Measurements from ENCODE around the gene GOLGA3.

Gene GOLGA3

GRCh38 chr12:132743831-132744230, 84.8 kb downstream of the GOLGA3 start:
- no peak for TF ChIP-seq SIN3A (IDR thresholded peaks at IDR 0.05; ENCODE audit: borderline replicate concordance, insufficient read depth, low read length)
- no peak for TF ChIP-seq TAF1 (IDR thresholded peaks at IDR 0.05; ENCODE audit: borderline replicate concordance, insufficient read depth, low read length)
- TF ChIP-seq FOXP2 (optimal IDR thresholded peaks at IDR 0.05; ENCODE audit: borderline replicate concordance, extremely low read depth, extremely low read length, insufficient read depth) = no peak
- TF ChIP-seq POLR2AphosphoS5 (IDR thresholded peaks at IDR 0.05; ENCODE audit: low read depth, low read length) = no peak
- TF ChIP-seq, protein P1, sequence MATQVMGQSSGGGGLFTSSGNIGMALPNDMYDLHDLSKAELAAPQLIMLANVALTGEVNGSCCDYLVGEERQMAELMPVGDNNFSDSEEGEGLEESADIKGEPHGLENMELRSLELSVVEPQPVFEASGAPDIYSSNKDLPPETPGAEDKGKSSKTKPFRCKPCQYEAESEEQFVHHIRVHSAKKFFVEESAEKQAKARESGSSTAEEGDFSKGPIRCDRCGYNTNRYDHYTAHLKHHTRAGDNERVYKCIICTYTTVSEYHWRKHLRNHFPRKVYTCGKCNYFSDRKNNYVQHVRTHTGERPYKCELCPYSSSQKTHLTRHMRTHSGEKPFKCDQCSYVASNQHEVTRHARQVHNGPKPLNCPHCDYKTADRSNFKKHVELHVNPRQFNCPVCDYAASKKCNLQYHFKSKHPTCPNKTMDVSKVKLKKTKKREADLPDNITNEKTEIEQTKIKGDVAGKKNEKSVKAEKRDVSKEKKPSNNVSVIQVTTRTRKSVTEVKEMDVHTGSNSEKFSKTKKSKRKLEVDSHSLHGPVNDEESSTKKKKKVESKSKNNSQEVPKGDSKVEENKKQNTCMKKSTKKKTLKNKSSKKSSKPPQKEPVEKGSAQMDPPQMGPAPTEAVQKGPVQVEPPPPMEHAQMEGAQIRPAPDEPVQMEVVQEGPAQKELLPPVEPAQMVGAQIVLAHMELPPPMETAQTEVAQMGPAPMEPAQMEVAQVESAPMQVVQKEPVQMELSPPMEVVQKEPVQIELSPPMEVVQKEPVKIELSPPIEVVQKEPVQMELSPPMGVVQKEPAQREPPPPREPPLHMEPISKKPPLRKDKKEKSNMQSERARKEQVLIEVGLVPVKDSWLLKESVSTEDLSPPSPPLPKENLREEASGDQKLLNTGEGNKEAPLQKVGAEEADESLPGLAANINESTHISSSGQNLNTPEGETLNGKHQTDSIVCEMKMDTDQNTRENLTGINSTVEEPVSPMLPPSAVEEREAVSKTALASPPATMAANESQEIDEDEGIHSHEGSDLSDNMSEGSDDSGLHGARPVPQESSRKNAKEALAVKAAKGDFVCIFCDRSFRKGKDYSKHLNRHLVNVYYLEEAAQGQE (IDR thresholded peaks at IDR 0.05; ENCODE audit: insufficient read depth in 1 of 2, low read depth in 2 of 2, low read length in 2 of 2) = no peak

GRCh38 chr12:132741620-132742019, 87.0 kb downstream of the GOLGA3 start:
- TF ChIP-seq, protein P1 (IDR thresholded peaks at IDR 0.05; ENCODE audit: insufficient read depth in 1 of 2, low read depth in 2 of 2, low read length in 2 of 2) = no peak
- TF ChIP-seq TAF1 (IDR thresholded peaks at IDR 0.05; ENCODE audit: borderline replicate concordance, insufficient read depth, low read length) (no peak), SIN3A (IDR thresholded peaks at IDR 0.05; ENCODE audit: borderline replicate concordance, insufficient read depth, low read length) (no peak), POLR2AphosphoS5 (IDR thresholded peaks at IDR 0.05; ENCODE audit: low read depth, low read length) (no peak), FOXP2 (optimal IDR thresholded peaks at IDR 0.05; ENCODE audit: borderline replicate concordance, extremely low read depth, extremely low read length, insufficient read depth) (no peak)

DNA sequence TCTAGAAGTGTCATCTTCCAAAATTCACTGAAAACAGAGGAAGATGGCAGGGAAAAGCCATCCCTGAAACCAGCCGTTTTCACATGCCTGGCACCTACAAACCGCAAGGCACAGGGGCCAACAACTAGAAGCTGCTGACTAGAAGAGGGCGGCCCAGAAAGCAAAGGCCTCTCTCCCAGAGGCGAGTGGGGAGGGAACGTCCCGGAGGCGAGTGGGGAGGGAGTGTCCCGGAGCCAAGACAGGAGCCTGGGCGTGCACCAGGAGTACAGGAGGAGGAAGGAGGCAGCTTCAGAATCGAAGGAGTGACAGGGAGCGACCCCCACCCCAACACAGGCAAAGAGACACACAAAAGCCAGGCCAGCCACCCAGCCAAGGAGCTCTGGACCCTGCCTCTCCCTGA, 88.0 kb downstream of the GOLGA3 start:
- TF ChIP-seq FOXP2 (optimal IDR thresholded peaks at IDR 0.05; ENCODE audit: borderline replicate concordance, extremely low read depth, extremely low read length, insufficient read depth) (no peak), POLR2AphosphoS5 (IDR thresholded peaks at IDR 0.05; ENCODE audit: low read depth, low read length) (no peak; the same call in 1 of the 2 replicates), TAF1 (IDR thresholded peaks at IDR 0.05; ENCODE audit: borderline replicate concordance, insufficient read depth, low read length) (no peak), SIN3A (IDR thresholded peaks at IDR 0.05; ENCODE audit: borderline replicate concordance, insufficient read depth, low read length) (no peak)
- TF ChIP-seq, protein P1 (IDR thresholded peaks at IDR 0.05; ENCODE audit: insufficient read depth in 1 of 2, low read depth in 2 of 2, low read length in 2 of 2) = no peak

DNA sequence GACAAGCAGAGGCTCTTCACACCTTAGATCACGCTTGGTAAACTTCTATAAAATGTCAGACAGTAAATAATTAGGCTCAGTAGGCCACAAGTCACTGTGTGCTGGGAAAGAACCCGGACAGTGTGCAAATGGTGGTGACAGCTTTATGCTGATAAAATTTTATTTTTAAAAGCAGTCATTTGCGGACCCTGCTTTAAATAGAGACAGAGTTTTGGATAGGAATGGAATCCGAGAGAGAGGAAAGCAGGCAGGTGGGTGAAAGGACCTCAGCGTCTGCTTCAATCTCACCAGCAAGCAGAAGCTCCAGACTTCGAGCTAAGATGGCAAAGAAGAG, 88.4 kb downstream of the GOLGA3 start:
- no peak for TF ChIP-seq SIN3A (IDR thresholded peaks at IDR 0.05; ENCODE audit: borderline replicate concordance, insufficient read depth, low read length)
- TF ChIP-seq, protein P1 (IDR thresholded peaks at IDR 0.05; ENCODE audit: insufficient read depth in 1 of 2, low read depth in 2 of 2, low read length in 2 of 2) = no peak

DNA sequence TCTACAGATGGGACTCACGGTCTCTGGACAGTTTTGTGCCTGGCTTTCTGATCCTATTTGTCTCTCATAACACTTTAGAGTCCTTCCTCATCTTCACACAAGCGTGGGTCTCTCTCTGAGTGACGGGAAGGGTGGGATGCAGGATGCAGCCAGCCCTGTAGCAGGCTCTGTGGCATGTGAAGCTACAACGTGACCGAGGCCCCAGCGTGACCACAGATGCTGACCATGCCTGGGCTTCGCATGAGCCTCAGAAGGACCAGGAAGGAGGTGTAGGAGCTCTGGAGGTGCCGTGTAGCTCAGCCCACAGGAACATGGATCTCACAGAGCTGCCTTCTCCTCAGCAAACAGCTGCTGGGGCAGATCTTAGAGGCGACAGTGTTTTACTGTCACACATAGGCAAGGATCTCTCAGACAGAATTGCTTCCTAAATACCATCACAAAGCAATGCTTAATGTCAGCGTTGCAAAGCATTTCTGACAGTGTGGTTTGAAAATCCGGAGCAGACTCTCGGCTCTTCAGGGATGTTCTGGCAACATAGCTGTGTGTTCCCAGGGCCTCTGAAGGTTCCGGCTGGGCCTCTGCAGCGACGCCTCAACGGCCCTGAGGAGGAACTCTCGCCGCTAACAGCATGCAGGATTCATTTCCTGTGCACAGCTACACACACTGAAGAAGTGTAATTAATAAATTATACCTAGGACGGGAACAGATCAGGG, 88.9 kb downstream of the GOLGA3 start:
- TF ChIP-seq TAF1 (IDR thresholded peaks at IDR 0.05; ENCODE audit: borderline replicate concordance, insufficient read depth, low read length) = no peak
- TF ChIP-seq FOXP2 (optimal IDR thresholded peaks at IDR 0.05; ENCODE audit: borderline replicate concordance, extremely low read depth, extremely low read length, insufficient read depth) = no peak
- no peak for TF ChIP-seq SIN3A (IDR thresholded peaks at IDR 0.05; ENCODE audit: borderline replicate concordance, insufficient read depth, low read length)
- TF ChIP-seq, protein P1 (IDR thresholded peaks at IDR 0.05; ENCODE audit: insufficient read depth in 1 of 2, low read depth in 2 of 2, low read length in 2 of 2) = no peak
- no peak for TF ChIP-seq POLR2AphosphoS5 (IDR thresholded peaks at IDR 0.05; ENCODE audit: low read depth, low read length)

Data from PFSK-1 (cell line).